H1 (cell line): Measurements from ENCODE around the gene TUBA4B. TPM values are rescaled to one million over a fixed set of nuclear protein-coding genes. Genes with fewer than 3 reads are reported as not detected.

ENCODE experiments used
- CTCF ChIA-PET: fragments of 300-600 bp; sonication (Branson Sonifier 250); formaldehyde crosslinking; loops from one replicate; lab custom pipeline; 2021; ENCODE audit not compliant: partially characterized antibody; lab: Charles Lee
- POLR2A ChIA-PET: fragments of 300-600 bp; sonication (Branson Sonifier 250); formaldehyde crosslinking; loops from one replicate; lab custom pipeline; 2021; ENCODE audit warnings: inconsistent platforms; ENCODE audit not compliant: partially characterized antibody; lab: Charles Lee
- DNase-seq, 2 experiments: peaks; one replicate each; pipeline versions ENCODE4 v3.0.0 to v3.0.0-alpha.2; 2010 to 2022; ENCODE audit warnings: low spot score in 2 of 2, low read depth in 1 of 2, mixed read lengths in 1 of 2
- FAIRE-seq: peaks from 2 replicates; lab custom pipeline; 2011; peaks lifted over from hg19 to GRCh38; lab: Jason Lieb, UNC
- H2AFZ ChIP-seq: 2 replicates; pipeline ENCODE4 v1.8.1; 2012; ENCODE audit warnings: low read length, inconsistent platforms
- H2AK5ac ChIP-seq: 2 replicates; pipeline ENCODE4 v1.6.1; 2013; ENCODE audit warnings: low read depth, low read length
- H2BK120ac ChIP-seq: replicated peaks from 2 replicates; pipeline ENCODE3; 2013; ENCODE audit warnings: low read depth, low read length, inconsistent platforms
- H2BK12ac ChIP-seq: 2 replicates; pipeline ENCODE4 v1.6.1; 2013; ENCODE audit warnings: low read depth, low read length
- H2BK15ac ChIP-seq: 2 replicates; pipeline ENCODE4 v1.6.1; 2013; ENCODE audit warnings: low read length
- H2BK20ac ChIP-seq: 2 replicates; pipeline ENCODE4 v1.6.1; 2013; ENCODE audit warnings: low read length
- H2BK5ac ChIP-seq: 2 replicates; pipeline ENCODE4 v1.6.1; 2013; ENCODE audit warnings: low read depth, low read length
- H3K14ac ChIP-seq: 2 replicates; pipeline ENCODE4 v1.6.1; 2013; ENCODE audit warnings: inconsistent platforms; ENCODE audit not compliant: insufficient read length
- H3K18ac ChIP-seq: 2 replicates; pipeline ENCODE4 v1.6.1; 2013; ENCODE audit warnings: low read length; ENCODE audit errors: extremely low read depth
- H3K23ac ChIP-seq: 2 replicates; pipeline ENCODE4 v1.6.1; 2013; ENCODE audit warnings: inconsistent platforms; ENCODE audit not compliant: insufficient read length
- H3K23me2 ChIP-seq: 2 replicates; pipeline ENCODE4 v1.6.1; 2013; ENCODE audit warnings: low read depth, low read length
- H3K27ac ChIP-seq: 2 replicates; pipeline ENCODE4 v1.6.1; 2011; ENCODE audit warnings: low read depth, low read length, inconsistent platforms
- H3K27me3 ChIP-seq, 4 experiments: replicated peaks in 1 of 4; 1 replicate in 1 of 4; 2 replicates in 3 of 4; pipeline versions ENCODE4 v1.6.1 to v1.8.1; 2011 to 2013; ENCODE audit warnings: low read length in 3 of 4, mild to moderate bottlenecking in 3 of 4, inconsistent platforms in 2 of 4, mixed read lengths in 2 of 4, moderate library complexity in 1 of 4; ENCODE audit not compliant: control insufficient read depth in 3 of 4, insufficient read depth in 3 of 4; ENCODE audit errors: extremely low read depth in 1 of 4
- H3K36me3 ChIP-seq, 4 experiments: 2 replicates each; pipeline versions ENCODE4 v1.6.1 to v1.8.1; 2011 to 2013; ENCODE audit warnings: mild to moderate bottlenecking in 4 of 4, low read length in 3 of 4, moderate library complexity in 2 of 4, control low read depth in 1 of 4, inconsistent platforms in 1 of 4; ENCODE audit not compliant: insufficient read depth in 4 of 4, control insufficient read depth in 2 of 4
- H3K4ac ChIP-seq: replicated peaks from 2 replicates; pipeline ENCODE3; 2013; ENCODE audit warnings: low read length, low read depth, mixed read lengths, inconsistent platforms; ENCODE audit not compliant: insufficient read length
- H3K4me1 ChIP-seq, 4 experiments: replicated peaks in 1 of 4; 1 replicate in 1 of 4; 2 replicates in 3 of 4; pipeline versions ENCODE4 v1.6.1 to v1.8.1; 2011 to 2013; ENCODE audit warnings: low read length in 3 of 4, inconsistent platforms in 2 of 4, mixed read lengths in 1 of 4; ENCODE audit not compliant: insufficient read depth in 4 of 4, control insufficient read depth in 3 of 4
- H3K4me2 ChIP-seq, 2 experiments: 2 replicates each; pipeline versions ENCODE4 v1.6.1 to v1.8.1; 2011 to 2013; ENCODE audit warnings: low read depth in 2 of 2, low read length in 2 of 2, control low read depth in 1 of 2, inconsistent platforms in 1 of 2, mild to moderate bottlenecking in 1 of 2; ENCODE audit not compliant: insufficient read depth in 1 of 2
- H3K4me3 ChIP-seq, 4 experiments: fragments of 200-600, 300-600 bp in 1 of 4; sonication (generic), shearing (Covaris generic), sonication (Bioruptor Twin) in 1 of 4; 2 replicates each; pipeline versions ENCODE4 v1.5.1 to v1.8.1; 2011 to 2016; ENCODE audit warnings: low read length in 4 of 4, low read depth in 3 of 4, control low read depth in 2 of 4, inconsistent platforms in 2 of 4, mild to moderate bottlenecking in 2 of 4, mixed read lengths in 1 of 4, moderate library complexity in 1 of 4; ENCODE audit not compliant: insufficient read depth in 2 of 4; ENCODE audit errors: extremely low read depth in 1 of 4
- H3K56ac ChIP-seq: replicated peaks from 2 replicates; pipeline ENCODE3; 2013; ENCODE audit warnings: low read depth, mild to moderate bottlenecking, mixed read lengths, low read length, inconsistent platforms; ENCODE audit not compliant: insufficient read length
- H3K79me1 ChIP-seq: 2 replicates; pipeline ENCODE4 v1.6.1; 2013; ENCODE audit warnings: low read depth, low read length, control low read depth
- H3K79me2 ChIP-seq, 2 experiments: 2 replicates each; pipeline versions ENCODE4 v1.6.1 to v1.8.1; 2012 to 2013; ENCODE audit warnings: low read length in 2 of 2, mild to moderate bottlenecking in 2 of 2, inconsistent platforms in 1 of 2; ENCODE audit not compliant: insufficient read depth in 2 of 2, control insufficient read depth in 1 of 2
- H3K9ac ChIP-seq, 4 experiments: replicated peaks in 1 of 4; 1 replicate in 1 of 4; 2 replicates in 3 of 4; pipeline versions ENCODE4 v1.6.1 to v1.8.1; 2011 to 2013; ENCODE audit warnings: low read depth in 3 of 4, low read length in 3 of 4, control low read depth in 2 of 4, mild to moderate bottlenecking in 2 of 4, moderate library complexity in 2 of 4, inconsistent platforms in 1 of 4; ENCODE audit errors: extremely low read depth in 1 of 4
- H3K9me3 ChIP-seq, 2 experiments: 2 replicates each; pipeline versions ENCODE4 v1.6.1 to v1.8.1; 2012 to 2013; ENCODE audit warnings: mild to moderate bottlenecking in 2 of 2, moderate library complexity in 2 of 2, control low read depth in 1 of 2, inconsistent platforms in 1 of 2, low read depth in 1 of 2, low read length in 1 of 2, mixed read lengths in 1 of 2; ENCODE audit not compliant: insufficient read depth in 2 of 2
- H4K20me1 ChIP-seq, 2 experiments: replicated peaks in 1 of 2; 2 replicates each; pipeline versions ENCODE3 to v1.8.1; 2011 to 2013; ENCODE audit warnings: inconsistent platforms in 2 of 2, low read length in 2 of 2, mild to moderate bottlenecking in 1 of 2; ENCODE audit not compliant: insufficient read depth in 2 of 2, control insufficient read depth in 1 of 2
- H4K5ac ChIP-seq: 2 replicates; pipeline ENCODE4 v1.6.1; 2013; ENCODE audit warnings: low read length, low read depth, mixed read lengths, inconsistent platforms; ENCODE audit not compliant: insufficient read length
- H4K8ac ChIP-seq: 2 replicates; pipeline ENCODE4 v1.8.0; 2013; ENCODE audit warnings: mild to moderate bottlenecking, moderate library complexity, low read length, inconsistent platforms; ENCODE audit not compliant: insufficient read depth; ENCODE audit errors: extremely low read depth
- H4K91ac ChIP-seq: replicated peaks from 2 replicates; pipeline ENCODE3; 2013; ENCODE audit warnings: low read length, mixed read lengths, inconsistent platforms; ENCODE audit not compliant: insufficient read length
- NRF1 ChIP-seq: IDR thresholded peaks from 2 replicates; pipeline ENCODE4 v1.6.1; 2011; ENCODE audit warnings: mild to moderate bottlenecking, low read depth, low read length, improper control_type of control experiment
- POLR2A ChIP-seq, 2 experiments: IDR thresholded peaks; 1 replicate in 1 of 2; 2 replicates in 1 of 2; pipeline ENCODE4 v1.6.1; 2011; ENCODE audit warnings: low read depth in 2 of 2, low read length in 2 of 2, mild to moderate bottlenecking in 2 of 2; ENCODE audit errors: control extremely low read depth in 1 of 2
- SAP30 ChIP-seq: fragments of 300-600 bp; sonication (generic); IDR thresholded peaks from 2 replicates; pipeline ENCODE4 v1.7.1; 2012; ENCODE audit warnings: low read length, moderate library complexity, mild to moderate bottlenecking, inconsistent platforms; ENCODE audit not compliant: insufficient read depth, insufficient replicate concordance
- SIN3A ChIP-seq, 2 experiments: IDR thresholded peaks in 1 of 2; conservative IDR thresholded peaks in 1 of 2; 2 replicates each; pipeline ENCODE4 v1.6.1; 2011 to 2012; ENCODE audit warnings: low read length in 2 of 2, improper control_type of control experiment in 1 of 2, low read depth in 1 of 2, mild to moderate bottlenecking in 1 of 2
- WGBS, 2 experiments: shearing (Covaris generic) in 1 of 2; methylation state at CpG; one replicate each; pipeline versions ENCODE4 v1.1.6 to v1.1.7; 2013 to 2015; ENCODE audit warnings: low lambda C conversion rate in 2 of 2, mixed read lengths in 2 of 2, inconsistent platforms in 1 of 2, low coverage in 1 of 2, missing lambda C conversion rate in 1 of 2; ENCODE audit not compliant: insufficient replicate concordance in 2 of 2, insufficient coverage in 1 of 2, insufficient read length in 1 of 2; ENCODE audit errors: extremely low coverage in 1 of 2, missing lambda C conversion rate in 1 of 2; 5-methylcytosine and 5-hydroxymethylcytosine counted together
- polyA plus RNA-seq, 7 experiments: library from polyadenylated mRNA; depleted of rRNA in 3 of 7; stranded (reverse) in 5 of 7; unstranded in 2 of 7; fragments of >200 nt in 5 of 7; fragments of 200-250 nt in 2 of 7; gene quantifications; 1 replicate in 5 of 7; 2 replicates in 1 of 7; 4 replicates in 1 of 7; pipeline versions ENCODE4 v1.2.1 to v1.2.3, GENCODE V29; 2011 to 2013; ENCODE audit warnings: missing spikeins in 2 of 7, mixed read lengths in 2 of 7
- total RNA-seq: library from RNA; stranded (reverse); fragmentation: NEBNext Ultra II Directional; extraction: Animal tissue kit (Norgen Biotek cat#: 25700); gene quantifications from 2 replicates; pipeline ENCODE4 v1.2.1, GENCODE V29; 2021

The TUBA4B gene
- total and polyA plus RNA-seq, 2 of the 8 experiments (the other 6 are each of a cell fraction or from before 2014, with no cell fraction given): 0.08 to 0.24 TPM

DNA sequence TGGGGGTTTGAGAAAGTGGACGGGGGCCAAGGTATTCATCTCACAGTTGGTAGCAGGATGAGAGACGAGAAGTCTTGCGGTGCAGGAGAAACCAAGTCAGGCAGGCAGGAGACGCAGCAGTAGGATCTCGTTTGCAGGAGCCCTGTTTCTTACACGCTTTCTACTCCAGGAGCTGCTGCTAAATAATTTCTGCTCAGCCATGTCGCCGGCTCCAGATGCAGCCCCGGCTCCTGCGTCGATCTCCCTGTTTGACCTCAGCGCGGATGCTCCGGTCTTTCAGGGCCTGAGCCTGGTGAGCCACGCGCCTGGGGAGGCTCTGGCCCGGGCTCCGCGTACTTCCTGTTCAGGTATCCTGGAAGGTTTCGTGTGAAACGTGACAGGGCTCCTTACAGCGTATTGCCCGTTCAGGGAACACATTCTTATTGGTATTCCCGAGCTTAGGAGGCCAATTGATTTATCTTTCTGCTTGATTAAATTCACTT, 22.9 kb upstream of the TUBA4B start:
- Histone ChIP-seq H3K4me3 (peak overlapping the region; percentile 82 to 97 (median 92)), H3K27me3 (no peaks in the 10 kb centered on the region), H3K14ac (no peak overlapping the region), H2BK5ac (peak overlapping the region; percentile 41; the same call in 1 of the 2 replicates), H3K9me3 (no peaks in the 10 kb centered on the region), H3K23ac (no peak overlapping the region), H3K4me1 (peaks cover 0 to 6% (median 3%) of the 10 kb centered on the region in 4 experiments; a peak in 5 of 7 replicates), H3K79me2 (peaks cover 0 to 12% of the 10 kb centered on the region in 2 experiments; a peak in 2 of 4 replicates), H3K27ac (peak overlapping the region; percentile 65; the same call in 1 of the 2 replicates), H3K79me1 (no peaks in the 10 kb centered on the region; the same call in 1 of the 2 replicates), H3K9ac (peak overlapping the region; percentile 82 to 96 (median 86)), H3K23me2 (peaks cover 7% of the 10 kb centered on the region; the same call in 1 of the 2 replicates), H4K91ac (no peak overlapping the region)
- 4% methylated on average over 24 of the region's 24 CpGs; no CpG with 5 or more reads in 1 of the 2 experiments for WGBS, 2 experiments
- FAIRE-seq: no peak
- peak; percentile 76 for TF ChIP-seq SAP30
- TF ChIP-seq POLR2A (IDR thresholded peaks at IDR 0.05; ENCODE audit: control extremely low read depth in 1 of 2, low read depth in 2 of 2, low read length in 2 of 2): peak in 1 of 2 experiments; percentile 24; a peak in 2 of 3 replicates
- peak in 1 of 2 experiments; percentile 26; a peak in 1 of 4 replicates for TF ChIP-seq SIN3A (conservative IDR thresholded peaks at IDR 0.05 in 1 of 2, IDR thresholded peaks at IDR 0.05 in 1 of 2; ENCODE audit: low read depth in 1 of 2, low read length in 2 of 2)
- no peak for TF ChIP-seq NRF1
- TF ChIP-seq, all 59 proteins: peak for 3
- no peak overlapping the region for H2BK120ac ChIP-seq
- no peak overlapping the region for H2BK15ac ChIP-seq
- peak overlapping the region; percentile 26; the same call in 1 of the 2 replicates for H3K18ac ChIP-seq
- peak overlapping the region; percentile 1 for H3K56ac ChIP-seq
- peak overlapping the region; percentile 39 for H4K5ac ChIP-seq
- ChIA-PET CTCF (interaction anchor here (0.8 to 4.9 kb wide), 8 partner anchors 15 to 123 kb away, joined by 3 to 23 read pairs (median 4); partner anchors contain the start of genes GLB1L and STK16), POLR2A (interaction anchor here (0.7 to 4.6 kb wide), 16 partner anchors 8 to 78 kb away, joined by 3 to 57 read pairs (median 6); partner anchors contain the start of genes ABCB6, CNPPD1, GLB1L and STK16)
- DNase-seq: peak in 1 of 2 experiments; percentile 56
- H4K20me1 ChIP-seq: no peaks in the 10 kb centered on the region
- H2BK20ac ChIP-seq: no peak overlapping the region
- H2AK5ac ChIP-seq: no peak overlapping the region
- peak overlapping the region; percentile 88 to 91 for H3K4me2 ChIP-seq
- H2AFZ ChIP-seq: no peak overlapping the region
- no peak overlapping the region for H3K4ac ChIP-seq
- H3K36me3 ChIP-seq: peaks cover 24 to 48% (median 37%) of the 10 kb centered on the region in 4 experiments
- H4K8ac ChIP-seq: peak overlapping the region; percentile 88; the same call in 1 of the 2 replicates
- peak overlapping the region; percentile 2; the same call in 1 of the 2 replicates for H2BK12ac ChIP-seq
